ENCODE measurements around the gene DOCK2. TPM values are rescaled to one million over a fixed set of nuclear protein-coding genes. Genes with fewer than 3 reads are reported as not detected.
"Not testable (repeated sequence)": the region's sequence is repeated elsewhere in the genome, so short reads cannot be mapped to it uniquely, and the experiment has no call there.

The DOCK2 gene
- total RNA-seq, 1 donor from 2014 or later: not detected

GRCh38 chr5:169827769-169828168, 190.7 kb downstream of the DOCK2 start:
- DNase-seq (ENCODE audit: low read depth): no peak
- no peaks in the 10 kb centered on the region for H3K27me3 ChIP-seq (ENCODE audit: control insufficient read depth, insufficient read depth, low read length)
- TF ChIP-seq CTCF (IDR thresholded peaks at IDR 0.05; ENCODE audit: insufficient read depth, low read length, severe bottlenecking): no peak
- FAIRE-seq: no peak
- H3K4me3 ChIP-seq (ENCODE audit: low read depth, low read length): no peak overlapping the region
- no peaks in the 10 kb centered on the region for H3K36me3 ChIP-seq (ENCODE audit: control insufficient read depth, insufficient read depth, low read length)

GRCh38 chr5:169828385-169828784, 191.3 kb downstream of the DOCK2 start:
- TF ChIP-seq CTCF (IDR thresholded peaks at IDR 0.05; ENCODE audit: insufficient read depth, low read length, severe bottlenecking): no peak
- no peaks in the 10 kb centered on the region for H3K36me3 ChIP-seq (ENCODE audit: control insufficient read depth, insufficient read depth, low read length)
- no peak for FAIRE-seq
- no peak for DNase-seq (ENCODE audit: low read depth)
- H3K4me3 ChIP-seq (ENCODE audit: low read depth, low read length): no peak overlapping the region
- no peaks in the 10 kb centered on the region for H3K27me3 ChIP-seq (ENCODE audit: control insufficient read depth, insufficient read depth, low read length)

- TF ChIP-seq CTCF (IDR thresholded peaks at IDR 0.05; ENCODE audit: insufficient read depth, low read length, severe bottlenecking): no peak
- FAIRE-seq (no peak), DNase-seq (ENCODE audit: low read depth) (peak; percentile 79)
Measured at GRCh38 chr5:169831331-169831730, 194.3 kb downstream of the DOCK2 start.

GRCh38 chr5:169832304-169832703, 195.2 kb downstream of the DOCK2 start:
- no peak for TF ChIP-seq CTCF (IDR thresholded peaks at IDR 0.05; ENCODE audit: insufficient read depth, low read length, severe bottlenecking)
- H3K27me3 ChIP-seq (ENCODE audit: control insufficient read depth, insufficient read depth, low read length): no peaks in the 10 kb centered on the region
- no peaks in the 10 kb centered on the region for H3K36me3 ChIP-seq (ENCODE audit: control insufficient read depth, insufficient read depth, low read length)
- no peak overlapping the region for H3K4me3 ChIP-seq (ENCODE audit: low read depth, low read length)
- DNase-seq (ENCODE audit: low read depth) (no peak), FAIRE-seq (no peak)

More at GRCh38 chr5:169831331-169831730, 194.3 kb downstream of the DOCK2 start:
- H3K36me3 ChIP-seq (ENCODE audit: control insufficient read depth, insufficient read depth, low read length): no peaks in the 10 kb centered on the region
- H3K27me3 ChIP-seq (ENCODE audit: control insufficient read depth, insufficient read depth, low read length): no peaks in the 10 kb centered on the region
- no peak overlapping the region for H3K4me3 ChIP-seq (ENCODE audit: low read depth, low read length)

GRCh38 chr5:169832845-169833244, 195.8 kb downstream of the DOCK2 start:
- DNase-seq (ENCODE audit: low read depth): no peak
- Histone ChIP-seq H3K27me3 (ENCODE audit: control insufficient read depth, insufficient read depth, low read length) (no peaks in the 10 kb centered on the region), H3K4me3 (ENCODE audit: low read depth, low read length) (no peak overlapping the region), H3K36me3 (ENCODE audit: control insufficient read depth, insufficient read depth, low read length) (no peaks in the 10 kb centered on the region)
- TF ChIP-seq CTCF (IDR thresholded peaks at IDR 0.05; ENCODE audit: insufficient read depth, low read length, severe bottlenecking): no peak
- no peak for FAIRE-seq

GRCh38 chr5:169833681-169834292, 196.7 kb downstream of the DOCK2 start:
- not testable (repeated sequence) for H3K4me3 ChIP-seq (ENCODE audit: low read depth, low read length); H3K27me3 ChIP-seq (ENCODE audit: control insufficient read depth, insufficient read depth, low read length); H3K36me3 ChIP-seq (ENCODE audit: control insufficient read depth, insufficient read depth, low read length); FAIRE-seq; DNase-seq (ENCODE audit: low read depth)

GRCh38 chr5:169834540-169834939, 197.5 kb downstream of the DOCK2 start:
- H3K27me3 ChIP-seq (ENCODE audit: control insufficient read depth, insufficient read depth, low read length); H3K4me3 ChIP-seq (ENCODE audit: low read depth, low read length); FAIRE-seq; DNase-seq (ENCODE audit: low read depth); H3K36me3 ChIP-seq (ENCODE audit: control insufficient read depth, insufficient read depth, low read length): not testable (repeated sequence)
